ENCODE measurements around the gene CELSR1. TPM values are rescaled to one million over a fixed set of nuclear protein-coding genes. Genes with fewer than 3 reads are reported as not detected.

The CELSR1 gene
- total RNA-seq, 1 donor from 2014 or later, result 0.27 TPM

DNA sequence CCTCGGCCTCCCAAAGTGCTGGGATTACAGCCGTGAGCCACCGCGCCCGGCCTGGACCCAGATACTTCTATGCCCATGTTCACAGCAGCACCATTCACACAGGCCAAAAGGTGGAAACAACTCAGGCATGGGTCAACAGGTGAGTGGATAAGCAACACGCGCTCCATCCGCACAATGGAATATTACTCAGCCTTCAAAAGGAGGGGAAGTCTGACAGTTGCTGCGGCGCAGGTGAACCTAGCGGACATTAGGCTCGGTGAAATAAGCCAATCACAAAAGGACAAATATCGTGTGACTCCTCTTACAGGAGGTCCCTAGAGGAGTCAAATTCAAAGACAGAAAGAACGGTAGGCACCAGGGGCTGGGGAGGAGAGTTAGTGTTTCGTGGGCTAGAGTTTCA lies 154.9 kb downstream of the CELSR1 start:
- Mint-ChIP-seq H3K27ac (ENCODE audit: unreplicated experiment) (no peak overlapping the region), H3K4me3 (ENCODE audit: unreplicated experiment) (no peak overlapping the region), H3K36me3 (ENCODE audit: unreplicated experiment) (no peaks in the 10 kb centered on the region), H3K27me3 (ENCODE audit: unreplicated experiment) (peaks cover 11% of the 10 kb centered on the region), H3K4me1 (ENCODE audit: low read depth, unreplicated experiment) (peaks cover 8% of the 10 kb centered on the region), H3K9me3 (ENCODE audit: unreplicated experiment) (peaks cover 4% of the 10 kb centered on the region)
- TF ChIP-seq, protein P1, sequence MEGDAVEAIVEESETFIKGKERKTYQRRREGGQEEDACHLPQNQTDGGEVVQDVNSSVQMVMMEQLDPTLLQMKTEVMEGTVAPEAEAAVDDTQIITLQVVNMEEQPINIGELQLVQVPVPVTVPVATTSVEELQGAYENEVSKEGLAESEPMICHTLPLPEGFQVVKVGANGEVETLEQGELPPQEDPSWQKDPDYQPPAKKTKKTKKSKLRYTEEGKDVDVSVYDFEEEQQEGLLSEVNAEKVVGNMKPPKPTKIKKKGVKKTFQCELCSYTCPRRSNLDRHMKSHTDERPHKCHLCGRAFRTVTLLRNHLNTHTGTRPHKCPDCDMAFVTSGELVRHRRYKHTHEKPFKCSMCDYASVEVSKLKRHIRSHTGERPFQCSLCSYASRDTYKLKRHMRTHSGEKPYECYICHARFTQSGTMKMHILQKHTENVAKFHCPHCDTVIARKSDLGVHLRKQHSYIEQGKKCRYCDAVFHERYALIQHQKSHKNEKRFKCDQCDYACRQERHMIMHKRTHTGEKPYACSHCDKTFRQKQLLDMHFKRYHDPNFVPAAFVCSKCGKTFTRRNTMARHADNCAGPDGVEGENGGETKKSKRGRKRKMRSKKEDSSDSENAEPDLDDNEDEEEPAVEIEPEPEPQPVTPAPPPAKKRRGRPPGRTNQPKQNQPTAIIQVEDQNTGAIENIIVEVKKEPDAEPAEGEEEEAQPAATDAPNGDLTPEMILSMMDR (IDR thresholded peaks at IDR 0.05; ENCODE audit: partially characterized antibody, unreplicated experiment), result no peak
- no peak for DNase-seq

DNA sequence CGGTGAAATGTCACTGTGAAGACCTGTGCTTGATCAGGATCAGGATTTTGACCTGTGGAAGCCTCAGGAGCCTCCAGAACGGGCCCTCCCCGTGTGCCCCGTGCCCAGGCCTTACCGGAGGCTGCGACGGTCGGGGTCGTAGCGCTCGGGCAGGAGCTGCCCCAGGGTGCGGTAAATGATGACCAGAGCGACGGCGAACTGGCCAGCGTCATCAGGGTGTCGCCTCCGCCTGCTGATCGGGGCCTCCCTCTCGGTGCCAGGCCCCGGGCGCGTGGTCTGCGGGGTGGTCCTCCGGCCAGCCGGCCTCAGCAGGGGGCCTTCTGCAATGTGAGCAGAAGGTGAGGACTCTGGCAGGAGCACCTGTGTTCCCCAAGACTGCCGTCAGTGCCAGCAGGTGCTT lies 155.7 kb downstream of the CELSR1 start:
- peaks cover 10% of the 10 kb centered on the region for H3K4me1 Mint-ChIP-seq (ENCODE audit: low read depth, unreplicated experiment)
- peaks cover 11% of the 10 kb centered on the region for H3K27me3 Mint-ChIP-seq (ENCODE audit: unreplicated experiment)
- H3K27ac Mint-ChIP-seq (ENCODE audit: unreplicated experiment), result no peak overlapping the region
- no peak for DNase-seq
- TF ChIP-seq, protein P1 (IDR thresholded peaks at IDR 0.05; ENCODE audit: partially characterized antibody, unreplicated experiment), result no peak
- H3K36me3 Mint-ChIP-seq (ENCODE audit: unreplicated experiment), result no peaks in the 10 kb centered on the region
- H3K4me3 Mint-ChIP-seq (ENCODE audit: unreplicated experiment), result no peak overlapping the region
- peaks cover 4% of the 10 kb centered on the region for H3K9me3 Mint-ChIP-seq (ENCODE audit: unreplicated experiment)

DNA sequence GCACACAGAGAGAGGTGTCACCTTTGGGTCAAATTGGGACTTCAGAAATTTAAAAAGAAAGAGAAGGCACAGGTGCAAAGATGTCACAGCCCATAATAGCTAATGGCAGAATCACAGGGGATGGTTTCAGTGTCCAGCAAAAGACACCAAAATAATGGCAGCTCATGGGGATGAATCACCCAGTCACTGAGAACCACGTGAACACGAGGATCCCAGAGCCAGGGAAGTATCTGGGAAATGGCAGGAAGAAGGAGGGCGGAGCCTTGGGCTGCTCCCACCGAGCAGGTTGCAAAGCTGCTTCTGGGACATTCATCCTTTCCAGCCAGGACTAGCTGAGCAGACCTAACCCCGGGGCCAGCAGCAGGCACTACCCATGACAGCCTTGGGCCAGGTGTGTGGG lies 156.3 kb downstream of the CELSR1 start:
- Mint-ChIP-seq H3K36me3 (ENCODE audit: unreplicated experiment) (no peaks in the 10 kb centered on the region), H3K27ac (ENCODE audit: unreplicated experiment) (no peak overlapping the region), H3K9me3 (ENCODE audit: unreplicated experiment) (peaks cover 4% of the 10 kb centered on the region), H3K4me1 (ENCODE audit: low read depth, unreplicated experiment) (peaks cover 10% of the 10 kb centered on the region), H3K27me3 (ENCODE audit: unreplicated experiment) (peaks cover 8% of the 10 kb centered on the region), H3K4me3 (ENCODE audit: unreplicated experiment) (no peak overlapping the region)
- no peak for DNase-seq
- TF ChIP-seq, protein P1 (IDR thresholded peaks at IDR 0.05; ENCODE audit: partially characterized antibody, unreplicated experiment), result no peak

DNA sequence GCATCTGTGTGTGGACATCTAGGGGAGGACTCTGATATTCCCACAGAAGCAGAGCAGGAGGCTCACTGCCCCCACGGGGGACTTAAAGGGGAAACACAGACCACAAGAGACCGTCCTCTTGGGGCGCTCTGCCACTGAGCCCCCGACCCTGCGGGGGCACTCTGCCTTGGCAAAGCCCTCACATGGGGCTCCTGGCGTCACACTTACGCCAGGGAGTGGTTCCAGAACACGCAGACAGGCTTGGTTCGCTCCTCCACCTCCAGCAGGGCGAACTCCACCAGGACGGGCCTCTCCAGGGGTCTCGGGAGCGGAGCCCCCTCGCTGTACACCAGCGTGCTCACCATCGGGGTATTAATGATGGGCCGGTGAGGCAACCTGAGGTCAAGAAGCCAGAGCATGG lies 156.8 kb downstream of the CELSR1 start:
- Mint-ChIP-seq H3K27ac (ENCODE audit: unreplicated experiment) (no peak overlapping the region), H3K9me3 (ENCODE audit: unreplicated experiment) (peaks cover 4% of the 10 kb centered on the region), H3K4me3 (ENCODE audit: unreplicated experiment) (no peak overlapping the region), H3K27me3 (ENCODE audit: unreplicated experiment) (peaks cover 9% of the 10 kb centered on the region), H3K4me1 (ENCODE audit: low read depth, unreplicated experiment) (peaks cover 10% of the 10 kb centered on the region), H3K36me3 (ENCODE audit: unreplicated experiment) (peaks cover 5% of the 10 kb centered on the region)
- TF ChIP-seq, protein P1 (IDR thresholded peaks at IDR 0.05; ENCODE audit: partially characterized antibody, unreplicated experiment), result no peak
- no peak for DNase-seq

DNA sequence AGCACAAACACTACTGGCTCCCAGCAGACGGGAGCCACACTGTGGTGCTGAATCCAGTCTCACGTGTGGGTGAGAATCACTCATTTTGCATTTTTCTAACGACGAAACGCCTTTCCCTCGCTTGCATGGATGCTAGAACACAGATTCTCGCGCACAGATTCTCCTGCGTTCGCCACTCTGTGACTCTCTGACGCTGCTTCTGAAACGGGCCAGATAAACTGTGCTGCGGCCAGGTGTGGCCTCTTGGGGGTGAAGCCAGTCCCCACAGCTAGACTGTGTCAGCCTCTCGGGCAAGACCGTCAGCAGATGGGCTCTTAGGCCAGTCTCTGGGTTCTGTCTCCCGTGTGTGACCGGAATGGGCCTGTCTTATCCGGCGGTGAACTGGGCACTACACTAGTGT lies 157.4 kb downstream of the CELSR1 start:
- Mint-ChIP-seq H3K4me3 (ENCODE audit: unreplicated experiment) (no peak overlapping the region), H3K4me1 (ENCODE audit: low read depth, unreplicated experiment) (peaks cover 10% of the 10 kb centered on the region), H3K9me3 (ENCODE audit: unreplicated experiment) (peaks cover 7% of the 10 kb centered on the region), H3K36me3 (ENCODE audit: unreplicated experiment) (peaks cover 5% of the 10 kb centered on the region), H3K27me3 (ENCODE audit: unreplicated experiment) (peaks cover 12% of the 10 kb centered on the region), H3K27ac (ENCODE audit: unreplicated experiment) (no peak overlapping the region)
- TF ChIP-seq, protein P1 (IDR thresholded peaks at IDR 0.05; ENCODE audit: partially characterized antibody, unreplicated experiment), result no peak
- DNase-seq, result no peak

All from glutamatergic neuron (in vitro differentiated cells).